Embryonic facial prominence (tissue), 1 donor: ENCODE results near the gene LRRC14B.

Experiments
- DNase-seq: peaks from one replicate; pipeline ENCODE4 v3.0.0-alpha.2; 2016; ENCODE audit errors: extremely low spot score

Gene LRRC14B

GRCh38 chr5:174876-175465 lies 16.3 kb upstream of the LRRC14B start:
- no peak for DNase-seq

- no peak for DNase-seq
These were observed 14.9 kb upstream of the LRRC14B start for GRCh38 chr5:176296-176823.

GRCh38 chr5:178110-178509 lies 13.2 kb upstream of the LRRC14B start:
- DNase-seq, result no peak

- DNase-seq, result no peak
These were observed 11.9 kb upstream of the LRRC14B start for GRCh38 chr5:179401-179800.

- DNase-seq, result no peak
These were observed 10.9 kb upstream of the LRRC14B start for GRCh38 chr5:180286-180918.

- DNase-seq, result no peak
These were observed 10.1 kb upstream of the LRRC14B start for GRCh38 chr5:181160-181559.

- no peak for DNase-seq
These were observed 9.7 kb upstream of the LRRC14B start for GRCh38 chr5:181566-181965.

- no peak for DNase-seq
These were observed 9.2 kb upstream of the LRRC14B start for GRCh38 chr5:182126-182525.

GRCh38 chr5:184471-184870 lies 6.8 kb upstream of the LRRC14B start:
- DNase-seq, result no peak

- no peak for DNase-seq
These were observed 5.9 kb upstream of the LRRC14B start for GRCh38 chr5:185095-186070.

- no peak for DNase-seq
These were observed 4.9 kb upstream of the LRRC14B start for GRCh38 chr5:186091-187041.

GRCh38 chr5:187042-187431 lies 4.3 kb upstream of the LRRC14B start:
- DNase-seq, result no peak

- no peak for DNase-seq
These were observed 3.5 kb upstream of the LRRC14B start for GRCh38 chr5:187617-188451.

- peak; percentile 44 for DNase-seq
These were observed 2.5 kb upstream of the LRRC14B start for GRCh38 chr5:188488-189481.

- DNase-seq, result no peak
These were observed 1.8 kb upstream of the LRRC14B start for GRCh38 chr5:189486-189885.

GRCh38 chr5:189976-190365 lies 1.3 kb upstream of the LRRC14B start:
- no peak for DNase-seq

- DNase-seq, result no peak
These were observed 794 bp upstream of the LRRC14B start for GRCh38 chr5:190366-191035.

GRCh38 chr5:191949-192690 lies 825 bp downstream of the LRRC14B start:
- DNase-seq, result no peak
